Measurements from ENCODE around the gene CYB561.

The CYB561 gene

DNA sequence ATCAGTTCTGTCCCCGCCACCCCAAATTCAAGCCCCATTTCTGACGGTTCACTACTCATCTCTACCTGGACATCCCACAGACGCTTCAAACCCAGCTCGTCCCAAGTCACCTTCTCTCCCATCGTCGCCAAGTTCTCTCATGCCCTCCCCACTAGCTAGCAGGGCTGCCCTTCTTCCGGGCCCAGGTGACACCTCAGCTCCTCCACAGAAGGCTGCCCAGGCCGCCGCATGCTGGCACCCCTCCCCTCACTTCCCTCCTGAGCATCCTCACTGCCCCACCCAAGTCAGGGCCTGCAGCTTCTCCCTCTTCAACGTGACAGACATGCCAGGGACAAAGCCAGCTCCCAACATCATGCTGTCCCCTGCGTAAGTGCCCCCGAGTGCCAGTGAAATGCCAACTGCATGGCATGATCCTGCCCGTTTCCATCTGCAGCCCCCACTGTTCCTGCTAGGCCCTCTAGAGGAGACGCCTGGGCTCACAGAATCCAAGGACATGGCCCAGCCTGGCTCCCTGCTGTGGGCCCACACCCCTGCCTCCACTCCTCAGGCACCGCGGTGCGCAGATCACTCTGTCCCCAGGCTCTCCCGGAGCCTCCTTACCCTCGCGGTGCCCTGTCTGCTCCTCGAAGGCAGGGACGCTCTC is 5.9 kb downstream of the CYB561 start:
- peaks cover 2 to 15% of the 10 kb centered on the region in 2 donors for H3K27me3 ChIP-seq (ENCODE audit: control insufficient read depth in 1 of 2, insufficient read depth in 2 of 2, low read length in 2 of 2)
- no peak overlapping the region for H3K4me3 ChIP-seq (ENCODE audit: low read length in 2 of 2)
- H3K4me1 ChIP-seq (ENCODE audit: control insufficient read depth, insufficient read depth, low read length) = peaks cover 9% of the 10 kb centered on the region
- no peaks in the 10 kb centered on the region for H3K9me3 ChIP-seq (ENCODE audit: control insufficient read depth in 2 of 2, low read length in 2 of 2)
- H3K9ac ChIP-seq (ENCODE audit: low read length in 2 of 2) = no peak overlapping the region
- peaks cover 0 to 2% of the 10 kb centered on the region in 2 donors for H3K36me3 ChIP-seq (ENCODE audit: control insufficient read depth in 2 of 2, insufficient read depth in 2 of 2, low read length in 2 of 2)
- no peak overlapping the region for H3K27ac ChIP-seq (ENCODE audit: low read length)

DNA sequence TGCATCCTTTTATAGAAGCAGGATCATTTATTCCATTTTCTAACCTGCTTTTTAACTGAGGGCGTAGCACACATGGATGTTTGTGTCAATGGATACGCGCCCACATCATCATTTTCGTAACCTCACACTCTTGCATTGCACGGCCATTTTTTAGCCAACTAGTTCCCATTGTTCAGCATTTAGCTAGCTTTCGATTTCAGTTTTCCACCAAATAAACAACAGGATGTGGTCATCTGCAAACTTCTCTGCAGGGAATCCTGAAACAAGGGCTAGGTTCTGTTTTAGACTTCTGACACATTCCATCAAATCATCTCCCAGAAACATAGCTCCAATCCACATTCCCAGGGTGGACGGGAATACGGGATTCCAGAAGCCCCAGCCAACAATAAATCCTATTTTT is 6.4 kb downstream of the CYB561 start:
- H3K9me3 ChIP-seq (ENCODE audit: control insufficient read depth in 2 of 2, low read length in 2 of 2) = no peaks in the 10 kb centered on the region
- peaks cover 0 to 2% of the 10 kb centered on the region in 2 donors for H3K36me3 ChIP-seq (ENCODE audit: control insufficient read depth in 2 of 2, insufficient read depth in 2 of 2, low read length in 2 of 2)
- peaks cover 2 to 15% of the 10 kb centered on the region in 2 donors for H3K27me3 ChIP-seq (ENCODE audit: control insufficient read depth in 1 of 2, insufficient read depth in 2 of 2, low read length in 2 of 2)
- no peak overlapping the region for H3K4me3 ChIP-seq (ENCODE audit: low read length in 2 of 2)
- no peak overlapping the region for H3K27ac ChIP-seq (ENCODE audit: low read length)
- H3K4me1 ChIP-seq (ENCODE audit: control insufficient read depth, insufficient read depth, low read length) = peaks cover 13% of the 10 kb centered on the region
- no peak overlapping the region for H3K9ac ChIP-seq (ENCODE audit: low read length in 2 of 2)

GRCh38 chr17:63438092-63439051 is 7.7 kb downstream of the CYB561 start:
- H3K4me3 ChIP-seq (ENCODE audit: low read length in 2 of 2) = no peak overlapping the region
- peaks cover 2 to 15% of the 10 kb centered on the region in 2 donors for H3K27me3 ChIP-seq (ENCODE audit: control insufficient read depth in 1 of 2, insufficient read depth in 2 of 2, low read length in 2 of 2)
- H3K4me1 ChIP-seq (ENCODE audit: control insufficient read depth, insufficient read depth, low read length) = peaks cover 18% of the 10 kb centered on the region
- H3K9ac ChIP-seq (ENCODE audit: low read length in 2 of 2) = no peak overlapping the region
- no peak overlapping the region for H3K27ac ChIP-seq (ENCODE audit: low read length)
- H3K9me3 ChIP-seq (ENCODE audit: control insufficient read depth in 2 of 2, low read length in 2 of 2) = no peaks in the 10 kb centered on the region
- H3K36me3 ChIP-seq (ENCODE audit: control insufficient read depth in 2 of 2, insufficient read depth in 2 of 2, low read length in 2 of 2) = peaks cover 0 to 2% of the 10 kb centered on the region in 2 donors

DNA sequence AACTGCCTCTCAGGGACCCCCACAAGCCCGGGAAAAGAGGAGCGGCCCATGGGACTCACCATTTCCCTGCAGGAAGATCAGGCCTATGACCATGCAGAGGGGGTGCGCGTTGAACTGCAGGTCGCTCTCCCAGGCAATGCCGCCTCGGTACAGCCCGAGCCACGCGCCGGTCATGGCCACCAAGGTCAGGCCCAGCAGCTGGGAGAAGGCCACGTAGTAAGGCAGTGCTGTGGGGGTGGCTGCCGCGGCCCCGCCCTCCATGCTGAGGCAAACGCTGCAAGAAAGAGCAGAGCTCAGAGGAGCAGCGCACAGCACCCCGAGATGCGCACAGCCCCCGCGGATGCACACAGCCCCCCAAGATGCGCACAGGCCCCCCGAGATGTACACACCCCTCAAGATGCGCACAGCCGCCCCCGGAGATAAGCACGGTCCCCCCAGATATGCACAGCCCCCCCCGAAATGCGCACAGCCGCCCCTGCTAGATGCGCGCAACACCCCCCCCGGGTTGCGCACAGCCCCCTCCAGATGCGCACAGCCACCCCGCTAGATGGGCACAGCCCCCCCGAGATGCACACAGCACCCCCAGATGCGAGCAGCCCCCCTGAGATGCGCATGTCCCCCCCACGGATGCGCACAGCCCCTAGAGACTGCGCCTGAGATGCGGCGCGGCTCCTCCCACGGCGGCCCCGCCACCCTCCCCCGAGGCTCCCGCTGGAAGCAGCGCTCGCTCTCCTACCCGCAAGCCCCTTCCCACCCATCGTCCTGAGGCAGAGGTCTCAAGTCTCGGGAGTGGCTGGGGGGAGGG is 8.6 kb downstream of the CYB561 start:
- Histone ChIP-seq H3K4me1 (ENCODE audit: control insufficient read depth, insufficient read depth, low read length) (peaks cover 18% of the 10 kb centered on the region), H3K27ac (ENCODE audit: low read length) (no peak overlapping the region), H3K4me3 (ENCODE audit: low read length in 2 of 2) (no peak overlapping the region), H3K9ac (ENCODE audit: low read length in 2 of 2) (no peak overlapping the region), H3K27me3 (ENCODE audit: control insufficient read depth in 1 of 2, insufficient read depth in 2 of 2, low read length in 2 of 2) (peaks cover 2 to 15% of the 10 kb centered on the region in 2 donors), H3K9me3 (ENCODE audit: control insufficient read depth in 2 of 2, low read length in 2 of 2) (no peaks in the 10 kb centered on the region), H3K36me3 (ENCODE audit: control insufficient read depth in 2 of 2, insufficient read depth in 2 of 2, low read length in 2 of 2) (peaks cover 0 to 4% of the 10 kb centered on the region in 2 donors)

DNA sequence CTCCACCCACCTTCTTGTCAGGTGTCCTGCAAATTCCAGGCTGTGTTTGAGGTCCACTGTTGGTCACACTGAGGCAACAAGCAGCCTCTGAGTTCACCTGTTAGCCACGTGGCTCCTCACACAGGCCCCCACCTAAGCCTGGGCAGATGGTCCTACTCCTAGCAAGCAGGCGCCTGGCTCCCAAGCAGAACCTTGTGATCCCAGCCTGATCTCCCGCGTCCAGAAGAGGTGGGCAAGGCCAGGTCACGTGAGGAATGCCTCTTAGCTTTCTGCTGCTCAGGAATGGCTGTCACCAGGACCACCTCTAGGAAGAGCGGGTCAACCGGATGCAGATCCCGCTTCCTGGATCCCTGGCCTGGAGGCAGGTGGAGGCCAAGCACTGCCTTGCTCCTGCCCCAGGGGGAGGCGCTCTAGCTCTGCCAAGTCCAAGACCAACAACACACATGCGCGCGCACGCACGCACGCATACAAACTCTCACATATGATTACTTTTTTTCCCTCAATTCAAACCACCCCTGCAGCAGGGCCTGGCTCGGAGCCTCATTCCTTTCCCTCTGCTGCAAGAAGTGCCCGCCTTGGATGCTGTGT is 9.5 kb downstream of the CYB561 start:
- Histone ChIP-seq H3K27me3 (ENCODE audit: control insufficient read depth in 1 of 2, insufficient read depth in 2 of 2, low read length in 2 of 2) (peaks cover 2 to 15% of the 10 kb centered on the region in 2 donors), H3K4me1 (ENCODE audit: control insufficient read depth, insufficient read depth, low read length) (peaks cover 18% of the 10 kb centered on the region), H3K9ac (ENCODE audit: low read length in 2 of 2) (no peak overlapping the region), H3K4me3 (ENCODE audit: low read length in 2 of 2) (no peak overlapping the region), H3K9me3 (ENCODE audit: control insufficient read depth in 2 of 2, low read length in 2 of 2) (no peaks in the 10 kb centered on the region), H3K27ac (ENCODE audit: low read length) (no peak overlapping the region), H3K36me3 (ENCODE audit: control insufficient read depth in 2 of 2, insufficient read depth in 2 of 2, low read length in 2 of 2) (peaks cover 0 to 4% of the 10 kb centered on the region in 2 donors)

DNA sequence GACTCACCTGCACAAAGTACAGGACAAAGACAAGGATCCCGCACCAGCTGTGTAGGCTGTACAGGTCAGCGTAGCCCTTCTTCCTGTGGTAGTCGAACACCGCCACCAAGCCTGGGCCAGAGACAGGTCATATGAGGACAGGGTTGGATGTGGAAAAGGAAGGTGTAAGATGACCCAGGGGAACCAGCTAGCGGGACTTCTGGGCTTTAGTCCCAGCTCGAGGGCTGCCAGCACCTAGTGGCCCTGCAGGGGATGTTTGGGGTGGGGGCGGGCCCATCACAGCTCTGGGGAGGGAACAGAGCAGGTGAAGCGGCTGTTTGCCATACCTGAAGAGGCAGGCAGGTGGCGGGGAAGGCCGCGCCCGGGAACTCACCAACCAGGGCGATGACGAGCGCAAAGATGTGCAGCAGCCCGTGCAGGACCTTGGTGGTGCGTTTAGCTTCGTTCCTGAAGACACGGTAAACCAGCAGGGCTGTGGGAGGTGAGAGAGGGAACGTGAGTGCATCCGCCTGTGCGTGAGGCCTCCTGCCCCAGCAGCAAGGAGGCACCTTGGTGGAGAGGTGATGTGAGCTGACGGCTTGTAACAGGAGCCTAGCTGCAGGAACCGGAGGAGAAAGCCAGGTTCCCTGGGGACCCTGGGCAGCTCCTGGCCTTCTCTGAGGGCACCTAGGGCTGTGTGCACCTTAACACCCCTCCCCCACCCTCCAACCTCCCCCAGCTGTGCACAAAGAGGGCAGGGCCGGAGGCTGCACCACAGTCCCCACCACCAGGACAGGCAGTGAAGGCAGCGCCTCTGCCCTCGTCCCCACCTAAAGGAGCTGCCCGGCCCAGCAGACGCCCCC is 10.2 kb downstream of the CYB561 start:
- peaks cover 0 to 15% of the 10 kb centered on the region in 2 donors for H3K27me3 ChIP-seq (ENCODE audit: control insufficient read depth in 1 of 2, insufficient read depth in 2 of 2, low read length in 2 of 2)
- no peak overlapping the region for H3K9ac ChIP-seq (ENCODE audit: low read length in 2 of 2)
- no peak overlapping the region for H3K27ac ChIP-seq (ENCODE audit: low read length)
- no peak overlapping the region for H3K4me3 ChIP-seq (ENCODE audit: low read length in 2 of 2)
- H3K9me3 ChIP-seq (ENCODE audit: control insufficient read depth in 2 of 2, low read length in 2 of 2) = no peaks in the 10 kb centered on the region
- H3K36me3 ChIP-seq (ENCODE audit: control insufficient read depth in 2 of 2, insufficient read depth in 2 of 2, low read length in 2 of 2) = peaks cover 0 to 4% of the 10 kb centered on the region in 2 donors
- peaks cover 18% of the 10 kb centered on the region for H3K4me1 ChIP-seq (ENCODE audit: control insufficient read depth, insufficient read depth, low read length)

DNA sequence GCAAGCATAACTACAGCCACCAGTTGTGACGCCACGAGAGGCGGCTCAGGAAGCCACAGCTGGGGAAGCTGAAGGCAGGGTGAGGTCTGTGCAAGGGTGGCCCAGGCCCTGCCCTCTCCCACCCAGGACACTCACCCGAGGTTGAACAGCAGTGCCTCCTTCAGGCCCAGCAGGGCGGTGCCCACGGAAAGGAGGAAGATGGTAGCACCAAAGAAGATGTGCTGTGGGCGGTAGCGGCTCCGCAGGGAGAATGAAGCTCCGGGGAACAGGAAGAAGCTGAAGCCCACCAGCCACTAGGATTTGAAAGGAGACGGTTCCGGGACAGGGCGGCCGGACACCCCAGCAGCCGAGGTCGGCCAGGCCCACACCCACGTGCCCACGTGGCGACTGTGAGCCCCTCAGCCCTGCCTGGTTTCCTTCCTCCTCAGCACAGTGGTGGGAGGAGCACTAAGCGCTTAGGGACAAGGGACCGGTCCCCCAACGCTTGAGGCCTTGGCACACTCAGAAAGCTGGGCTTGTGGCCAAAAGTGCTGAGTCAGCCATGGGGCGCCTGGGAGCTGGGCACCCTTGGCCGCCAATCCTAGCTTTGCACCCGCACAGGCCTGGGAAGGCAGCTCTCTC is 11.0 kb downstream of the CYB561 start:
- H3K27me3 ChIP-seq (ENCODE audit: control insufficient read depth in 1 of 2, insufficient read depth in 2 of 2, low read length in 2 of 2) = peaks cover 0 to 15% of the 10 kb centered on the region in 2 donors
- H3K36me3 ChIP-seq (ENCODE audit: control insufficient read depth in 2 of 2, insufficient read depth in 2 of 2, low read length in 2 of 2) = peaks cover 0 to 4% of the 10 kb centered on the region in 2 donors
- H3K4me1 ChIP-seq (ENCODE audit: control insufficient read depth, insufficient read depth, low read length) = peaks cover 18% of the 10 kb centered on the region
- no peak overlapping the region for H3K4me3 ChIP-seq (ENCODE audit: low read length in 2 of 2)
- H3K27ac ChIP-seq (ENCODE audit: low read length) = no peak overlapping the region
- no peak overlapping the region for H3K9ac ChIP-seq (ENCODE audit: low read length in 2 of 2)
- H3K9me3 ChIP-seq (ENCODE audit: control insufficient read depth in 2 of 2, low read length in 2 of 2) = no peaks in the 10 kb centered on the region

GRCh38 chr17:63433746-63434591 is 12.1 kb downstream of the CYB561 start:
- H3K9ac ChIP-seq (ENCODE audit: low read length in 2 of 2) = no peak overlapping the region
- peaks cover 0 to 4% of the 10 kb centered on the region in 2 donors for H3K36me3 ChIP-seq (ENCODE audit: control insufficient read depth in 2 of 2, insufficient read depth in 2 of 2, low read length in 2 of 2)
- H3K4me1 ChIP-seq (ENCODE audit: control insufficient read depth, insufficient read depth, low read length) = peaks cover 18% of the 10 kb centered on the region
- H3K9me3 ChIP-seq (ENCODE audit: control insufficient read depth in 2 of 2, low read length in 2 of 2) = no peaks in the 10 kb centered on the region
- H3K4me3 ChIP-seq (ENCODE audit: low read length in 2 of 2) = no peak overlapping the region
- no peak overlapping the region for H3K27ac ChIP-seq (ENCODE audit: low read length)
- H3K27me3 ChIP-seq (ENCODE audit: control insufficient read depth in 1 of 2, insufficient read depth in 2 of 2, low read length in 2 of 2) = peaks cover 0 to 14% of the 10 kb centered on the region in 2 donors

All from stomach smooth muscle (tissue), 2 donors.